HEK293 (cell line): ENCODE results near the gene HDDC2.
A peak's percentile ranks its signal among the peaks of the same experiment; 100 is the strongest.

Experiments
- CTCF ChIP-seq: fragments of 450-650 bp; formaldehyde crosslinking; IDR thresholded peaks from 2 replicates; pipeline ENCODE4 v1.5.1; 2016; ENCODE audit warnings: missing biosample characterization, missing genetic modification characterization
- MEIS1 ChIP-seq: sonication (generic); formaldehyde crosslinking; IDR thresholded peaks from 2 replicates; pipeline ENCODE4 v1.8.1; 2022; ENCODE audit warnings: missing genetic modification reagents, mild to moderate bottlenecking, borderline replicate concordance
- OSR2 ChIP-seq: fragments of 450-650 bp; formaldehyde crosslinking; IDR thresholded peaks from 2 replicates; pipeline ENCODE4 v1.5.1; 2016; ENCODE audit warnings: missing biosample characterization, missing genetic modification characterization
- YY1 ChIP-seq: fragments of 450-650 bp; formaldehyde crosslinking; IDR thresholded peaks from 2 replicates; pipeline ENCODE4 v1.5.1; 2018; ENCODE audit warnings: missing biosample characterization, missing genetic modification characterization
- ZBTB26 ChIP-seq: fragments of 450-650 bp; formaldehyde crosslinking; optimal IDR thresholded peaks from 2 replicates; pipeline ENCODE3; 2016; ENCODE audit warnings: missing biosample characterization, mild to moderate bottlenecking, missing genetic modification characterization
- ZNF133 ChIP-seq: fragments of 450-650 bp; formaldehyde crosslinking; IDR thresholded peaks from 2 replicates; pipeline ENCODE4 v1.5.1; 2016; ENCODE audit warnings: missing biosample characterization, missing genetic modification characterization
- ZNF18 ChIP-seq: fragments of 450-650 bp; formaldehyde crosslinking; IDR thresholded peaks from 2 replicates; pipeline ENCODE4 v1.5.1; 2016; ENCODE audit warnings: missing biosample characterization, missing genetic modification characterization
- ZNF670 ChIP-seq: fragments of 450-650 bp; formaldehyde crosslinking; IDR thresholded peaks from 2 replicates; pipeline ENCODE4 v1.5.1; 2016; ENCODE audit warnings: missing biosample characterization, missing genetic modification characterization, low read depth
- ZNF692 ChIP-seq: fragments of 450-650 bp; formaldehyde crosslinking; IDR thresholded peaks from 2 replicates; pipeline ENCODE4 v1.5.1; 2016; ENCODE audit warnings: missing biosample characterization, missing genetic modification characterization

- no peak for TF ChIP-seq ZNF692 (tag by site-specific recombination)
- no peak for TF ChIP-seq ZBTB26
- TF ChIP-seq OSR2 (tag by site-specific recombination): no peak
- TF ChIP-seq CTCF: peak; percentile 69
- no peak for TF ChIP-seq YY1 (tag by site-specific recombination)
- TF ChIP-seq ZNF133: no peak
- no peak for TF ChIP-seq MEIS1 (CRISPR knock-in tag)
- no peak for TF ChIP-seq ZNF18 (tag by site-specific recombination)
- no peak for TF ChIP-seq ZNF670 (tag by site-specific recombination)
Observed at GRCh38 chr6:125310994-125311649, 9.4 kb upstream of the HDDC2 start.
